Activated B cell treated with CpG ODN at 0.5 μM for 24 hours (primary cell): Measurements from ENCODE around the gene LRRC4B. TPM values are rescaled to one million over a fixed set of nuclear protein-coding genes. Genes with fewer than 3 reads are reported as not detected.

Source experiments
- ATAC-seq: fragments of 200-7000 bp; cut with Tn5 transposase; one replicate; pipeline ENCODE4 v1.10.0; 2021; ENCODE audit warnings: low read depth, mild to moderate bottlenecking, moderate library complexity
- CTCF ChIA-PET: fragments of 350-600 bp; sonication (Branson Sonifier 250); formaldehyde crosslinking; loops from one replicate; lab custom pipeline; 2021; ENCODE audit warnings: antibody characterized with exemption; lab: Charles Lee
- POLR2A ChIA-PET: fragments of 350-600 bp; sonication (Branson Sonifier 250); formaldehyde crosslinking; loops from one replicate; lab custom pipeline; 2021; ENCODE audit warnings: antibody characterized with exemption; lab: Charles Lee
- DNase-seq: peaks from one replicate; pipeline ENCODE4 v3.0.0; 2022
- H3K27ac Mint-ChIP-seq: one replicate; pipeline ENCODE4 v1.8.0; 2020; ENCODE audit warnings: mixed read lengths
- H3K27me3 Mint-ChIP-seq: one replicate; pipeline ENCODE4 v1.8.0; 2021; ENCODE audit warnings: mixed read lengths
- H3K36me3 Mint-ChIP-seq: one replicate; pipeline ENCODE4 v1.8.0; 2021; ENCODE audit warnings: low read depth, mixed read lengths
- H3K4me1 Mint-ChIP-seq: one replicate; pipeline ENCODE4 v1.8.0; 2021; ENCODE audit warnings: mixed read lengths
- H3K4me3 Mint-ChIP-seq: one replicate; pipeline ENCODE4 v1.8.0; 2020; ENCODE audit warnings: mild to moderate bottlenecking, mixed read lengths
- H3K9me3 Mint-ChIP-seq: one replicate; pipeline ENCODE4 v1.8.0; 2020; ENCODE audit warnings: mixed read lengths
- intact Hi-C: fragments of 100-400 bp; cut with micrococcal nuclease; formaldehyde crosslinking; loops from one replicate; pipeline ENCODE4 v1.15.1; 2024
- total RNA-seq: library from RNA; stranded (reverse); gene quantifications from 2 replicates; pipeline ENCODE4 v1.2.3, GENCODE V29; 2022
- TF ChIP-seq, protein P1 (sequence below): fragments of 200-600 bp; IDR thresholded peaks from one replicate; pipeline ENCODE4 v1.8.0; 2022; ENCODE audit warnings: antibody characterized with exemption, mild to moderate bottlenecking

The LRRC4B gene
- total RNA-seq, 1 donor from 2014 or later: not detected

DNA sequence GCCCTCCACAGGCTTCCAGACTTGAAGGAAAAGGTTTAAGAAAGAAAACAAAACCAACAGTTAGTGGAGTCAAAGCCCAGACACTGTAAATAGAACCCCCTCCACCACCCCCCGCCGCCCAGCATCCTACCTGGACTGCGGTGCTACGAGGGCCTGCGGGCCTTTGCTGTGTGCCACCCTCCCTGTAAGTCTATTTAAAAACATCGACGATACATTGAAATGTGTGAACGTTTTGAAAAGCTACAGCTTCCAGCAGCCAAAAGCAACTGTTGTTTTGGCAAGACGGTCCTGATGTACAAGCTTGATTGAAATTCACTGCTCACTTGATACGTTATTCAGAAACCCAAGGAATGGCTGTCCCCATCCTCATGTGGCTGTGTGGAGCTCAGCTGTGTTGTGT lies 85.3 kb downstream of the LRRC4B start:
- no peaks in the 10 kb centered on the region for H3K27me3 Mint-ChIP-seq
- intact Hi-C loops: no loop called here
- no peak overlapping the region for H3K4me3 Mint-ChIP-seq
- POLR2A ChIA-PET: no interaction called here
- H3K9me3 Mint-ChIP-seq: no peaks in the 10 kb centered on the region
- TF ChIP-seq, protein P1, sequence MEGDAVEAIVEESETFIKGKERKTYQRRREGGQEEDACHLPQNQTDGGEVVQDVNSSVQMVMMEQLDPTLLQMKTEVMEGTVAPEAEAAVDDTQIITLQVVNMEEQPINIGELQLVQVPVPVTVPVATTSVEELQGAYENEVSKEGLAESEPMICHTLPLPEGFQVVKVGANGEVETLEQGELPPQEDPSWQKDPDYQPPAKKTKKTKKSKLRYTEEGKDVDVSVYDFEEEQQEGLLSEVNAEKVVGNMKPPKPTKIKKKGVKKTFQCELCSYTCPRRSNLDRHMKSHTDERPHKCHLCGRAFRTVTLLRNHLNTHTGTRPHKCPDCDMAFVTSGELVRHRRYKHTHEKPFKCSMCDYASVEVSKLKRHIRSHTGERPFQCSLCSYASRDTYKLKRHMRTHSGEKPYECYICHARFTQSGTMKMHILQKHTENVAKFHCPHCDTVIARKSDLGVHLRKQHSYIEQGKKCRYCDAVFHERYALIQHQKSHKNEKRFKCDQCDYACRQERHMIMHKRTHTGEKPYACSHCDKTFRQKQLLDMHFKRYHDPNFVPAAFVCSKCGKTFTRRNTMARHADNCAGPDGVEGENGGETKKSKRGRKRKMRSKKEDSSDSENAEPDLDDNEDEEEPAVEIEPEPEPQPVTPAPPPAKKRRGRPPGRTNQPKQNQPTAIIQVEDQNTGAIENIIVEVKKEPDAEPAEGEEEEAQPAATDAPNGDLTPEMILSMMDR: no peak
- no peak for ATAC-seq
- CTCF ChIA-PET: no interaction called here
- peaks cover 12% of the 10 kb centered on the region for H3K4me1 Mint-ChIP-seq
- peaks cover 52% of the 10 kb centered on the region for H3K36me3 Mint-ChIP-seq
- H3K27ac Mint-ChIP-seq: no peak overlapping the region
- DNase-seq: no peak

DNA sequence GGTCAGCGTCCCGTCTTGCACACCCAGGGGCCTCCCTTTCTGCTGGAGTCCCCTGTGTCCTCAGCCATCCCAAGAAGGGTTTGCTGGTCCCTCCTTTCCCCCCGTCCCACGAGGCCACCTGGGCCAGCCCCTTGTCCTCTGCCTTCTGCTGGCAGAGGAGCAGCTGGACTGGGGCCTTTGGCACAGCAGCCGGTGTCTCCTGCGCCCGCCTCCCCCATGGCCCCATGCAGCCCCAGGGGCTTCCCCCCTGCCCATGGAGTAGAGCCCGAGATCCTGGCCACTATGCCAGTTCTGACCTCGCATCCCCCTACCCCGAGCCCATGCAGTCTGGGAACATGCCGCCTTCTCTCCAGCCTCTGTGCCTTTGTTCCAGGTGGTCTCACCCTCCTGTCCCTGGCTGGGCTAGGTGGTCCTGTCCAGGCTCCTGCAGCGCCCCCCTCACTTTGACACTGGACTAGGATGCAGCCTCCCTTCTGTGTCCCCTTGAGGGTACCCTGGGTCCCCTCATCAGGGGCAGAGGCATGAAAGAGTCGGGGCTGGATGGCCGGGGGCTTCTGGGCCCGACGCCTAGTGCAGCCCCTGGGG lies 85.9 kb downstream of the LRRC4B start:
- no peaks in the 10 kb centered on the region for H3K9me3 Mint-ChIP-seq
- CTCF ChIA-PET: no interaction called here
- DNase-seq (no peak), ATAC-seq (no peak)
- H3K27ac Mint-ChIP-seq: no peak overlapping the region
- TF ChIP-seq, protein P1: no peak
- intact Hi-C loops: no loop called here
- H3K4me1 Mint-ChIP-seq: peaks cover 14% of the 10 kb centered on the region
- no peaks in the 10 kb centered on the region for H3K27me3 Mint-ChIP-seq
- no peak overlapping the region for H3K4me3 Mint-ChIP-seq
- H3K36me3 Mint-ChIP-seq: peaks cover 57% of the 10 kb centered on the region
- POLR2A ChIA-PET: no interaction called here

DNA sequence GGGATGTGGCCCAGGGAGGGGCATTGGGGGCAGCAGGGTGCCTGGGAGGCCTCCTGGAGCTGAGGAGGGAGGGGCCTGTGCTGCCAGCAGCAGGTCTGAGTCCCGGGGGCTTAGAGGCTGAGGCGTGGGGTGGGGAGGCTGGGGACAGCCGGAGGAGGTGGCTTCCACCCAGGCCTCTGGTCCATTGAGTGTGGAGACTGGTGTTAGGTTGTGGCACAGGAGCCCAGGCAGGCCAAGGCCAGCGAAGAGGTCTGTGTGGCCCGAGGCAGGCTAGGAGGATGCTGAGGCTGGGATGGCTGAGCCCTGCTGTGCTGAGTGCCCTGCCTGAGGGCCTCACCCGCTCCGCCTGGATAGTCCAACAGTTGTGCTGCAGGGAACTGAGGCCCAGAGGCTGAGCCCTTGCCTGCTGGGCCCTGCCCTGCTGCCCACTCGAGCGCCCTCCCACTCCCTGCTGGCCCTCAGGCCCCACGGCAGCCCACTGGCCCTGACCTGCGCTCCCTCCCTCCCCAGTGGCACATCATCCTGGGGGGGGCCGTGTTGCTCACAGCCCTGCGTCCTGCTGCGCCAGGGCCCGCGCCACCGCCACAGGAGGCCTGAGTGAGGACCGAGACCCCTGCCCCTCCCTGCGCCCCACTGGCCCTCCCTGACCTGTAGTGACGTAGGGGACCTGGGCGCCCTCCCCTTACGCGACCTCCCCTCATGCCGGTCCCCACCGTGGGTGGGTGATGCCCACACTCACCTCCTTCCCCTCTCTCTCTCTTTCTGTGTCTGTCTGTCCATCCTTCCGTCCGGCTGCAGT lies 86.7 kb downstream of the LRRC4B start:
- Mint-ChIP-seq H3K27me3 (no peaks in the 10 kb centered on the region), H3K4me1 (peaks cover 19% of the 10 kb centered on the region), H3K36me3 (peaks cover 61% of the 10 kb centered on the region), H3K9me3 (no peaks in the 10 kb centered on the region), H3K4me3 (no peak overlapping the region), H3K27ac (no peak overlapping the region)
- ATAC-seq (no peak), DNase-seq (no peak)
- intact Hi-C loops: no loop called here
- TF ChIP-seq, protein P1: no peak
- ChIA-PET CTCF (no interaction called here), POLR2A (no interaction called here)

DNA sequence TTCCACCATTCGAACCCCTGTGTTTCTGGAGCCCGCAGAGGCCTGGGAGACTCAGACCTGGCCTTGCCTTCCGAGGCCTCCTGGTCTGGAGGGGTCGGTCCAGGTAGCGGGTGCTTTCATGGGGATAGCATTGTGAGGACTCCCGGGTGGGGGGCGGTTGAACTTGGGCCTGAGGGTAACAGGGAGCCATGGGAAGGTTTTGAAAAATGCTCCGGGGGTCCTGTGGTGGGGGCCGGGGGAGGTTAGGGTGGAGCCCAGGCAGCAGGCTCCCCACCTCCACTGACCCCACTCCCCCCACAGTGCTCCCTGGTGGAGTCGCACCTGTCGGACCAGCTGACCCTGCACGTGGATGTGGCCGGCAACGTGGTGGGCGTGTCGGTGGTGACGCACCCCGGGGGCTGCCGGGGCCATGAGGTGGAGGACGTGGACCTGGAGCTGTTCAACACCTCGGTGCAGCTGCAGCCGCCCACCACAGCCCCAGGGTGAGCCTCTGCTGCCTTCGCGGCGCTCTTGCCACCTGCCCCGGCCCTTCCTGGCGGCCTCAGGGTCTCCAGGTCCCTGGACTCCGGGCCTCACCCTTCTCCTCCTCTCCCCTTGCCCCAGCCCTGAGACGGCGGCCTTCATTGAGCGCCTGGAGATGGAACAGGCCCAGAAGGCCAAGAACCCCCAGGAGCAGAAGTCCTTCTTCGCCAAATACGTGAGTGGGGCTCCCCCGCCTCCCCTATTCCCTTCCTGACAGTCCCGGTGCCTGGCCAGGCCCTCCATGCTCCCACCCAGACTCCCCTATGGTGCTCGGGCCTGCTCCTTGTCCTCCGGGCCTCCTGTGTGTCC lies 87.7 kb downstream of the LRRC4B start:
- TF ChIP-seq, protein P1: no peak
- intact Hi-C loops: no loop called here
- ChIA-PET CTCF (no interaction called here), POLR2A (no interaction called here)
- Mint-ChIP-seq H3K36me3 (peaks cover 59% of the 10 kb centered on the region), H3K27me3 (no peaks in the 10 kb centered on the region), H3K4me3 (no peak overlapping the region), H3K27ac (no peak overlapping the region), H3K9me3 (no peaks in the 10 kb centered on the region), H3K4me1 (peaks cover 23% of the 10 kb centered on the region)
- no peak for ATAC-seq
- DNase-seq: no peak
